RWPE1 (cell line): ENCODE results near the gene GPR37L1.
A peak's percentile ranks its signal among the peaks of the same experiment; 100 is the strongest.

Source experiments
- CTCF ChIA-PET: fragments of 350-600 bp; sonication (Branson Sonifier 250); formaldehyde crosslinking; extraction: SDS; loops from one replicate; lab custom pipeline; 2021; lab: Yijun Ruan, JAX
- POLR2A ChIA-PET: fragments of 400-600 bp; formaldehyde crosslinking; extraction: SDS; loops from one replicate; lab custom pipeline; 2020; ENCODE audit warnings: antibody characterized with exemption; ENCODE audit not compliant: low non-redundant PET; lab: Yijun Ruan, JAX
- DNase-seq: peaks from one replicate; pipeline ENCODE4 v3.0.0; 2012; ENCODE audit warnings: low spot score
- H3K27ac ChIP-seq: fragments of 450-650 bp; 2 replicates; pipeline ENCODE4 v1.5.1; 2017
- CTCF ChIP-seq: fragments of 450-650 bp; conservative IDR thresholded peaks from 2 replicates; pipeline ENCODE4 v1.5.1; 2017; ENCODE audit warnings: low read depth, mild to moderate bottlenecking

GPR37L1 gene

GRCh38 chr1:202126426-202126825 is 3.7 kb downstream of the GPR37L1 start:
- no peak for TF ChIP-seq CTCF
- POLR2A ChIA-PET = no interaction called here
- DNase-seq = no peak
- H3K27ac ChIP-seq = no peak overlapping the region
- CTCF ChIA-PET = interaction anchor here (0.6 to 1.0 kb wide), 3 partner anchors 8 to 127 kb away, joined by 3 to 5 read pairs (median 3); no protein-coding TSS in a partner anchor

DNA sequence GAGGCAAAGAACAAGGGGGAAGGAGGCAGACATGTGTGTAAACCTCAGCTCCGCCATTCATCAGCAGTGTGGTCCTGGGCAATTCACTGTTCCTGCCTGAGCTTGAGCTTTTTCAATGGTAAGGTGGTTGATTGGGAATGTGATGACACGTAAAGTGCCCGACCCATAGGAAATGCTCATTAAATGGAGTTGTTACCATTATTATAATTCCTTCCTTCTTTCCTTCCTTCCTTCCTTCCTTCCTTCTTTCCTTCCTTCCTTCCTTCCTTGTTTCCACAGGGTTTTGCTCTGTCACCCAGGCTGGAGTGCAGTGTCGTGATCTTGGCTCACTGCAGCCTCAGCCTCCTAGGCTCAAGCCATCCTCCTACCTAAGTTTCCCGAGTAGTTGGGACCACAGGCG is 4.3 kb downstream of the GPR37L1 start:
- DNase-seq = no peak
- ChIA-PET CTCF (no interaction called here), POLR2A (no interaction called here)
- H3K27ac ChIP-seq = no peak overlapping the region
- TF ChIP-seq CTCF = no peak

- no peak overlapping the region for H3K27ac ChIP-seq
- ChIA-PET POLR2A (no interaction called here), CTCF (interaction anchor here (0.6 to 2.2 kb wide), 3 partner anchors 9 to 680 kb away, joined by 3 to 11 read pairs (median 4); no protein-coding TSS in a partner anchor)
- no peak for TF ChIP-seq CTCF
- DNase-seq = no peak
Observed at GRCh38 chr1:202127836-202128622, 5.3 kb downstream of the GPR37L1 start.

- POLR2A ChIA-PET = interaction anchor here (0.5 kb wide), 1 partner anchor 10 kb away, joined by 5 read pairs; no protein-coding TSS in a partner anchor
- peak overlapping the region; percentile 14; the same call in 1 of the 2 replicates for H3K27ac ChIP-seq
- CTCF ChIA-PET = interaction anchor here (0.6 to 4.0 kb wide), 6 partner anchors 10 to 234 kb away, joined by 3 to 23 read pairs (median 4); no protein-coding TSS in a partner anchor
- DNase-seq = no peak
- TF ChIP-seq CTCF = no peak
Observed at GRCh38 chr1:202129453-202130296, 7.0 kb downstream of the GPR37L1 start.

DNA sequence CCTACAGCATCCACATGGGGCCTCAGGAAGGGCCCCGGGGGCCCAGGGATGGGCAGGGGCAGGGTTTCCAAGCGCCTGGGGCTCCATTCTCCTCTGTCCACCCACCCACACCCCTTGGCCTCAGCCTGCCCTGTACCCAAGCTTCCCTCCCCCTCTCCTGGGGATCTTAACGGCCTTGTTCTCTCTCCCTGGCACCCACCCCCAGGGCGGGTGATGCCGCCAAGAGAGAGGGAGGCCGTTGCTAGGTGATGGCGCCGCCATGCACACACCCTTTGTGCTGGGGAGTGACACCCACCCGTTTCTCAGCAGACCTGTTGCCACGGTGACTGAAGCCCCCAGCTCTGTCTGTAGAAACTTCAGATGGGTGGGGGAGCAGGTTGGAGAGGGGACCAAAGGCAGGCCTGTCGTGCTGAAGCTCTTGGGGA is 7.6 kb downstream of the GPR37L1 start:
- ChIA-PET POLR2A (no interaction called here), CTCF (interaction anchor here (0.6 to 4.0 kb wide), 6 partner anchors 11 to 235 kb away, joined by 3 to 23 read pairs (median 3); no protein-coding TSS in a partner anchor)
- no peak for TF ChIP-seq CTCF
- DNase-seq = no peak
- 0 out of 2 replicates have a peak overlapping the region, but pooled peaks have one; percentile 24 for H3K27ac ChIP-seq

DNA sequence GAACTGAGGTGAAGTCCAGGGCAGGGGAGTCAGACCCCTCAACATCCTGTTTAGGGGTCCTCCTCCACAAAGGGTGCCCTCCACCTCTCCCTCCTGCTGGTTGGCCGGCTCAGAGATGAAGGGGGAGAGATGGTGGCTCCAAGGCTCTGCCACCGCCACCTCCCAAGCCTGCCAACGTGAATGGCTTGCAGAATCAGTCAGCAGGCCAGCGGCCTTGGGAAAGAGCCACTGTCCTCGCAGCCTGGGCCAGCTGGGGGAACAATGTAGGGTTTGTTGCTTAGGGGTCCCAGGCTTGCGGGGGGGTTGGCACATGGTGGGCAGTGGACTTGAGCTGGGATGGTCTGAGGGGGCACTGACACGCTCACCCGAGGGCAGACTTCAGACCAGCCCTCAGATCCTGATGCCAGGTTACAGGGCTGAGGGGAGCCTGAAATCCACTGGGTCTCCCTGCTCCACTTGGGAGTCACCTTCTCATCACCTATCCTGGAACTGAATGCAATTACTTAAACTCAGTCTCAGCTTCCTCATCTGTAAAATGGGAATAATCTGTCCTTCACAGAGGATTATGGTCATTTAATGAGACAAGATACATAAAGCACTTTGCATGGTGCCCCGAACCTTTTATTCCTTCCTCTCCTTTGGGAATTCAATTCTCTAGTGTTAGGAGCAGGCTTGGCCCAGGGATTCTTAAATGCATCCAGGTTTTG is 8.3 kb downstream of the GPR37L1 start:
- 0 out of 2 replicates have a peak overlapping the region, but pooled peaks have one; percentile 24 for H3K27ac ChIP-seq
- no peak for DNase-seq
- ChIA-PET CTCF (interaction anchor here (0.6 to 4.0 kb wide), 6 partner anchors 25 to 235 kb away, joined by 3 to 23 read pairs (median 3); no protein-coding TSS in a partner anchor), POLR2A (no interaction called here)
- no peak for TF ChIP-seq CTCF
